GM10266 (cell line): ENCODE data around the gene USP10.

Source experiments
- DNase-seq: peaks from one replicate; pipeline ENCODE4 v3.0.0; 2012; ENCODE audit errors: extremely low spot score
- CTCF ChIP-seq: IDR thresholded peaks from 2 replicates; pipeline ENCODE4 v1.5.1; 2012; ENCODE audit warnings: mild to moderate bottlenecking, low read depth; ENCODE audit not compliant: control insufficient read depth, insufficient read depth; ENCODE audit errors: missing control alignments

USP10 gene

GRCh38 chr16:84657229-84657837 is 42.5 kb upstream of the USP10 start:
- no peak for DNase-seq
- no peak for TF ChIP-seq CTCF

- DNase-seq = no peak
- no peak for TF ChIP-seq CTCF
Measured at GRCh38 chr16:84658690-84659089, 41.1 kb upstream of the USP10 start.

- no peak for DNase-seq
- no peak for TF ChIP-seq CTCF
Measured at GRCh38 chr16:84659656-84660300, 40.0 kb upstream of the USP10 start.

GRCh38 chr16:84660973-84661372 is 38.8 kb upstream of the USP10 start:
- no peak for DNase-seq
- TF ChIP-seq CTCF = no peak

GRCh38 chr16:84661418-84662060 is 38.3 kb upstream of the USP10 start:
- no peak for DNase-seq
- TF ChIP-seq CTCF = no peak

GRCh38 chr16:84662471-84662870 is 37.3 kb upstream of the USP10 start:
- TF ChIP-seq CTCF = no peak
- DNase-seq = no peak
